Endothelial cell of umbilical vein (primary cell): ENCODE measurements around the gene NFS1. TPM values are rescaled to one million over a fixed set of nuclear protein-coding genes. Genes with fewer than 3 reads are reported as not detected.

Experiments
- BruUV-seq: library from RNA; stranded (reverse); fragments of 400-500 nt; replicated peaks from 2 replicates; lab custom pipeline; 2021; lab: Mats Ljungman, UMichigan
- CTCF ChIA-PET: fragments of 300-600, 350-600 bp; sonication (Branson Sonifier 250); formaldehyde crosslinking; loops from one replicate; lab custom pipeline; 2021; ENCODE audit warnings: antibody characterized with exemption, inconsistent platforms; lab: Charles Lee
- POLR2A ChIA-PET: fragments of 300-600, 350-600 bp; sonication (Branson Sonifier 250); formaldehyde crosslinking; loops from one replicate; lab custom pipeline; 2021; ENCODE audit warnings: antibody characterized with exemption, inconsistent platforms; lab: Charles Lee
- DNase-seq: peaks from one replicate; pipeline ENCODE4 v3.0.0-alpha.2; 2011; ENCODE audit warnings: low read depth, low spot score
- FAIRE-seq: peaks from 2 replicates; lab custom pipeline; 2011; peaks lifted over from hg19 to GRCh38; lab: Jason Lieb, UNC
- H2AFZ ChIP-seq: 2 replicates; pipeline ENCODE4 v1.6.0; 2012; ENCODE audit warnings: low read depth, low read length, control low read depth, inconsistent platforms
- H3K27ac ChIP-seq: 2 replicates; pipeline ENCODE4 v1.5.1; 2011; ENCODE audit warnings: low read depth, mild to moderate bottlenecking, control low read depth, low read length, moderate library complexity; ENCODE audit not compliant: insufficient read depth
- H3K27me3 ChIP-seq, 2 experiments: 2 replicates each; pipeline versions ENCODE4 v1.6.0 to v1.6.1; 2011; ENCODE audit warnings: low read length in 2 of 2, mixed read lengths in 1 of 2; ENCODE audit not compliant: control insufficient read depth in 2 of 2, insufficient read depth in 2 of 2
- H3K36me3 ChIP-seq, 2 experiments: 2 replicates in 1 of 2; 3 replicates in 1 of 2; pipeline ENCODE4 v1.5.1; 2011; ENCODE audit warnings: low read length in 2 of 2, mild to moderate bottlenecking in 1 of 2, moderate library complexity in 1 of 2; ENCODE audit not compliant: control insufficient read depth in 2 of 2, insufficient read depth in 2 of 2; ENCODE audit errors: extremely low read depth in 1 of 2
- H3K4me1 ChIP-seq: 3 replicates; pipeline ENCODE4 v1.5.1; 2011; ENCODE audit warnings: mild to moderate bottlenecking, low read length; ENCODE audit not compliant: control insufficient read depth, insufficient read depth; ENCODE audit errors: extremely low read depth
- H3K4me2 ChIP-seq: 2 replicates; pipeline ENCODE4 v1.6.1; 2011; ENCODE audit warnings: low read length, control low read depth, mixed read lengths; ENCODE audit not compliant: insufficient read depth
- H3K4me3 ChIP-seq, 3 experiments: fragments of 200-600 bp in 1 of 3; sonication (generic), shearing (Covaris generic) in 1 of 3; replicated peaks in 1 of 3; 2 replicates each; pipeline ENCODE4 v1.5.1; 2011 to 2016; ENCODE audit warnings: control low read depth in 3 of 3, low read length in 3 of 3, mild to moderate bottlenecking in 2 of 3, inconsistent platforms in 1 of 3, low read depth in 1 of 3, moderate library complexity in 1 of 3; ENCODE audit not compliant: insufficient read depth in 1 of 3
- H3K79me2 ChIP-seq: 2 replicates; pipeline ENCODE4 v1.6.0; 2012; ENCODE audit warnings: low read length, inconsistent platforms; ENCODE audit not compliant: control insufficient read depth, insufficient read depth
- H3K9ac ChIP-seq: replicated peaks from 2 replicates; pipeline ENCODE3; 2011; ENCODE audit warnings: low read length, control low read depth; ENCODE audit not compliant: insufficient read depth; ENCODE audit errors: extremely low read depth
- H3K9me1 ChIP-seq: replicated peaks from 3 replicates; pipeline ENCODE4 v1.6.0; 2011; ENCODE audit warnings: mild to moderate bottlenecking, low read length; ENCODE audit not compliant: control insufficient read depth, insufficient read depth; ENCODE audit errors: extremely low read depth
- H3K9me3 ChIP-seq: replicated peaks from 2 replicates; pipeline ENCODE4 v1.5.1; 2012; ENCODE audit warnings: low read length, inconsistent platforms; ENCODE audit not compliant: control insufficient read depth, insufficient read depth
- H4K20me1 ChIP-seq: replicated peaks from 2 replicates; pipeline ENCODE3; 2011; ENCODE audit warnings: mild to moderate bottlenecking, low read length; ENCODE audit not compliant: control insufficient read depth, insufficient read depth; ENCODE audit errors: extremely low read depth
- EZH2 ChIP-seq: IDR thresholded peaks from 2 replicates; pipeline ENCODE4 v1.6.1; 2012; ENCODE audit warnings: borderline replicate concordance, low read depth, mild to moderate bottlenecking, moderate library complexity, low read length, inconsistent platforms; ENCODE audit not compliant: severe bottlenecking
- FOS ChIP-seq: IDR thresholded peaks from 2 replicates; pipeline ENCODE4 v1.6.1; 2011; ENCODE audit warnings: mild to moderate bottlenecking, low read length, moderate library complexity, borderline replicate concordance; ENCODE audit not compliant: insufficient read depth
- GATA2 ChIP-seq: IDR thresholded peaks from 2 replicates; pipeline ENCODE4 v1.7.0; 2011; ENCODE audit warnings: low read depth, mild to moderate bottlenecking, moderate library complexity, mixed read lengths, low read length; ENCODE audit not compliant: insufficient read length, insufficient read depth
- JUN ChIP-seq: IDR thresholded peaks from 2 replicates; pipeline ENCODE4 v1.6.1; 2011; ENCODE audit warnings: borderline replicate concordance, low read depth; ENCODE audit not compliant: insufficient read length, insufficient read depth
- MYC ChIP-seq: IDR thresholded peaks from one replicate; pipeline ENCODE4 v1.6.1; 2011; ENCODE audit warnings: mild to moderate bottlenecking, low read depth, low read length
- POLR2A ChIP-seq: IDR thresholded peaks from 2 replicates; pipeline ENCODE4 v1.6.1; 2012; ENCODE audit warnings: low read depth, mild to moderate bottlenecking, control low read depth, low read length
- POLR2AphosphoS5 ChIP-seq: IDR thresholded peaks from 2 replicates; pipeline ENCODE4 v1.6.1; 2012; ENCODE audit warnings: low read depth, mild to moderate bottlenecking, control low read depth, low read length, moderate library complexity; ENCODE audit not compliant: insufficient read depth
- dilution Hi-C: fragments of 300-500 bp; cut with MboI; formaldehyde crosslinking; loops from one replicate; pipeline ENCODE4 v1.15.0; 2019; ENCODE audit warnings: low sequenced_read_pairs; ENCODE audit not compliant: extremely low pct_ligation_motif_present
- intact Hi-C: fragments of 100-400 bp; cut with micrococcal nuclease; formaldehyde crosslinking; loops from one replicate; pipeline ENCODE4 v1.10.0; 2022
- polyA plus RNA-seq, 4 experiments: library from polyadenylated mRNA; depleted of rRNA in 3 of 4; stranded (reverse) in 3 of 4; unstranded in 1 of 4; fragments of >200 nt; gene quantifications; 2 replicates each; pipeline versions ENCODE4 v1.2.1 to v1.2.3, GENCODE V29; 2011 to 2012; ENCODE audit warnings: missing spikeins in 1 of 4
- total RNA-seq: library from RNA; stranded (reverse); gene quantifications from 2 replicates; pipeline ENCODE4 v1.2.3, GENCODE V29; 2021
- TF ChIP-seq, protein P1 (sequence below): IDR thresholded peaks from 2 replicates; pipeline ENCODE4 v1.6.1; 2011; ENCODE audit not compliant: insufficient read depth, insufficient read length
- TF ChIP-seq, protein P2 (sequence below), 2 donors: IDR thresholded peaks; 1 replicate in 1 of 2; 2 replicates in 1 of 2; pipeline ENCODE4 v1.5.1; 2011; ENCODE audit warnings: low read length in 2 of 2, mild to moderate bottlenecking in 2 of 2, moderate library complexity in 2 of 2, control low read depth in 1 of 2, inconsistent platforms in 1 of 2, low read depth in 1 of 2; ENCODE audit not compliant: insufficient read depth in 1 of 2; ENCODE audit errors: extremely low read depth in 1 of 2

The NFS1 gene
- total and polyA plus RNA-seq, 2 donors (not counting 3 experiments of a cell fraction or from before 2014, with no cell fraction given) = 25.1 to 28.4 TPM

DNA sequence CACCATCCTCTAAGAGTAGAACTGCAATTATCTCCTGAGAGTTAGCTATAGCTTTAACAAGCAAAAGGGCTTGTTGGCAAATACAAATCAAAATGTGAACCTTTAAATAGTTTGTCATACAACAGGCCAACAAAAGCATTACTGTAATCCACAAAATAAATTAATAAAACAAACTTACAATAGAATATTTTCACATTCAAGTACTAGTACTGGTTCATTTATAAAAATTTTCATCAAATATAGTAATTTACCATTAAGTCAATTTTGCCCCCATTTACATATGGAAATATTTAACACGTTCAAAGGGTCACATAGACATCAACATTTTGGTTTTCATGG is 33.5 kb upstream of the NFS1 start:
- dilution Hi-C loops = no loop called here
- H3K4me2 ChIP-seq = no peak overlapping the region
- no peak overlapping the region for H3K9ac ChIP-seq
- no peak overlapping the region for H2AFZ ChIP-seq
- H3K79me2 ChIP-seq = peaks cover 90% of the 10 kb centered on the region
- no peak overlapping the region for H3K27ac ChIP-seq
- intact Hi-C loops = loop anchor here (5.0 kb wide), 1 partner anchor 40 kb away; the partner anchor contains the start of gene PHF20
- ChIA-PET CTCF (interaction anchor here (0.9 to 1.1 kb wide), 2 partner anchors 10 to 37 kb away, joined by 3 read pairs; partner anchors contain the start of gene RBM39), POLR2A (interaction anchor here (0.7 to 1.4 kb wide), 3 partner anchors 9 to 13 kb away, joined by 3 to 6 read pairs (median 4); partner anchors contain the start of gene RBM39)
- DNase-seq (no peak), FAIRE-seq (no peak)
- H3K4me1 ChIP-seq = peaks cover 12% of the 10 kb centered on the region
- no peaks in the 10 kb centered on the region for H3K9me3 ChIP-seq
- peaks cover 35 to 58% of the 10 kb centered on the region in 2 experiments for H3K36me3 ChIP-seq
- TF ChIP-seq JUN (no peak), FOS (no peak), EZH2 (no peak), POLR2A (no peak), POLR2AphosphoS5 (no peak), MYC (no peak), GATA2 (no peak)
- TF ChIP-seq, protein P1, sequence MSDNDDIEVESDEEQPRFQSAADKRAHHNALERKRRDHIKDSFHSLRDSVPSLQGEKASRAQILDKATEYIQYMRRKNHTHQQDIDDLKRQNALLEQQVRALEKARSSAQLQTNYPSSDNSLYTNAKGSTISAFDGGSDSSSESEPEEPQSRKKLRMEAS = no peak
- TF ChIP-seq, protein P2, sequence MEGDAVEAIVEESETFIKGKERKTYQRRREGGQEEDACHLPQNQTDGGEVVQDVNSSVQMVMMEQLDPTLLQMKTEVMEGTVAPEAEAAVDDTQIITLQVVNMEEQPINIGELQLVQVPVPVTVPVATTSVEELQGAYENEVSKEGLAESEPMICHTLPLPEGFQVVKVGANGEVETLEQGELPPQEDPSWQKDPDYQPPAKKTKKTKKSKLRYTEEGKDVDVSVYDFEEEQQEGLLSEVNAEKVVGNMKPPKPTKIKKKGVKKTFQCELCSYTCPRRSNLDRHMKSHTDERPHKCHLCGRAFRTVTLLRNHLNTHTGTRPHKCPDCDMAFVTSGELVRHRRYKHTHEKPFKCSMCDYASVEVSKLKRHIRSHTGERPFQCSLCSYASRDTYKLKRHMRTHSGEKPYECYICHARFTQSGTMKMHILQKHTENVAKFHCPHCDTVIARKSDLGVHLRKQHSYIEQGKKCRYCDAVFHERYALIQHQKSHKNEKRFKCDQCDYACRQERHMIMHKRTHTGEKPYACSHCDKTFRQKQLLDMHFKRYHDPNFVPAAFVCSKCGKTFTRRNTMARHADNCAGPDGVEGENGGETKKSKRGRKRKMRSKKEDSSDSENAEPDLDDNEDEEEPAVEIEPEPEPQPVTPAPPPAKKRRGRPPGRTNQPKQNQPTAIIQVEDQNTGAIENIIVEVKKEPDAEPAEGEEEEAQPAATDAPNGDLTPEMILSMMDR (IDR thresholded peaks at IDR 0.05; ENCODE audit: extremely low read depth in 1 of 2, insufficient read depth in 1 of 2, low read depth in 1 of 2, low read length in 2 of 2) = no peak
- no peak overlapping the region for H3K4me3 ChIP-seq
- no peaks in the 10 kb centered on the region for H3K27me3 ChIP-seq
- no TSS peak for BruUV-seq
- no peaks in the 10 kb centered on the region for H3K9me1 ChIP-seq
- peaks cover 39% of the 10 kb centered on the region for H4K20me1 ChIP-seq
